Epithelial cell of esophagus (primary cell): Measurements from ENCODE around the gene EFHC1.

ENCODE experiments used
- DNase-seq: peaks from one replicate; pipeline ENCODE4 v3.0.0; 2010; ENCODE audit warnings: low read depth
- H3K4me3 ChIP-seq: 2 replicates; pipeline ENCODE4 v1.5.1; 2011; ENCODE audit warnings: mild to moderate bottlenecking, low read length, control low read depth
- TF ChIP-seq, protein P1 (sequence below): IDR thresholded peaks from 2 replicates; pipeline ENCODE4 v1.5.1; 2011; ENCODE audit warnings: low read depth, mild to moderate bottlenecking, low read length, control low read depth, inconsistent platforms; ENCODE audit not compliant: insufficient read depth; ENCODE audit errors: missing control alignments

The EFHC1 gene

DNA sequence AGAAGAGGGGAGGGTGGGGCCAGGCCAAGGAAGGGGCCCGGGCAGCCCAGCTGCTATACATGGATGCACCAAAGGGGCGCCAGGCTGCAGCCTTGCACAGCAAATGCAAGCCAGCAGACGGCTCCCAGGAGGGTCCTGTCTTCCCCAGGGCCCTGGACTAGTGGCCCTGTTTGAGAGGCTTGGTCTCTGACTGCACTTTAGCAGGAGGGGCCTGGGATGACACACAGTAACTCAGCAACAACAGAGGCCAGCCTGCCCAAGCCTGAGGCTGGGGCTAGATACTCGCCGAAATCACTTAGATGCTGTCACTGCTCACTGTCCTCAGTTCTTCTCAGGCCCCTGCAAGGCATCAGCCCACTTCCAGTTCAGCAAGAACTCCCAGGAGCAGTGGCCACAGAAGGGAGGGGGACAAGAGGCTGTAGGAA, 83.2 kb downstream of the EFHC1 start:
- TF ChIP-seq, protein P1, sequence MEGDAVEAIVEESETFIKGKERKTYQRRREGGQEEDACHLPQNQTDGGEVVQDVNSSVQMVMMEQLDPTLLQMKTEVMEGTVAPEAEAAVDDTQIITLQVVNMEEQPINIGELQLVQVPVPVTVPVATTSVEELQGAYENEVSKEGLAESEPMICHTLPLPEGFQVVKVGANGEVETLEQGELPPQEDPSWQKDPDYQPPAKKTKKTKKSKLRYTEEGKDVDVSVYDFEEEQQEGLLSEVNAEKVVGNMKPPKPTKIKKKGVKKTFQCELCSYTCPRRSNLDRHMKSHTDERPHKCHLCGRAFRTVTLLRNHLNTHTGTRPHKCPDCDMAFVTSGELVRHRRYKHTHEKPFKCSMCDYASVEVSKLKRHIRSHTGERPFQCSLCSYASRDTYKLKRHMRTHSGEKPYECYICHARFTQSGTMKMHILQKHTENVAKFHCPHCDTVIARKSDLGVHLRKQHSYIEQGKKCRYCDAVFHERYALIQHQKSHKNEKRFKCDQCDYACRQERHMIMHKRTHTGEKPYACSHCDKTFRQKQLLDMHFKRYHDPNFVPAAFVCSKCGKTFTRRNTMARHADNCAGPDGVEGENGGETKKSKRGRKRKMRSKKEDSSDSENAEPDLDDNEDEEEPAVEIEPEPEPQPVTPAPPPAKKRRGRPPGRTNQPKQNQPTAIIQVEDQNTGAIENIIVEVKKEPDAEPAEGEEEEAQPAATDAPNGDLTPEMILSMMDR = peak; percentile 20
- peak; percentile 75 for DNase-seq
- no peak overlapping the region for H3K4me3 ChIP-seq

GRCh38 chr6:52503851-52504781, 84.0 kb downstream of the EFHC1 start:
- TF ChIP-seq, protein P1 = no peak
- DNase-seq = peak; percentile 99
- H3K4me3 ChIP-seq = no peak overlapping the region

- DNase-seq = no peak
- TF ChIP-seq, protein P1 = no peak
- no peak overlapping the region for H3K4me3 ChIP-seq
These were observed 84.6 kb downstream of the EFHC1 start for GRCh38 chr6:52504782-52505136.

- no peak overlapping the region for H3K4me3 ChIP-seq
- TF ChIP-seq, protein P1 = no peak
- DNase-seq = no peak
These were observed 85.7 kb downstream of the EFHC1 start for GRCh38 chr6:52505726-52506409.

- no peak for DNase-seq
- TF ChIP-seq, protein P1 = no peak
- no peak overlapping the region for H3K4me3 ChIP-seq
These were observed 86.3 kb downstream of the EFHC1 start for GRCh38 chr6:52506476-52506875.

DNA sequence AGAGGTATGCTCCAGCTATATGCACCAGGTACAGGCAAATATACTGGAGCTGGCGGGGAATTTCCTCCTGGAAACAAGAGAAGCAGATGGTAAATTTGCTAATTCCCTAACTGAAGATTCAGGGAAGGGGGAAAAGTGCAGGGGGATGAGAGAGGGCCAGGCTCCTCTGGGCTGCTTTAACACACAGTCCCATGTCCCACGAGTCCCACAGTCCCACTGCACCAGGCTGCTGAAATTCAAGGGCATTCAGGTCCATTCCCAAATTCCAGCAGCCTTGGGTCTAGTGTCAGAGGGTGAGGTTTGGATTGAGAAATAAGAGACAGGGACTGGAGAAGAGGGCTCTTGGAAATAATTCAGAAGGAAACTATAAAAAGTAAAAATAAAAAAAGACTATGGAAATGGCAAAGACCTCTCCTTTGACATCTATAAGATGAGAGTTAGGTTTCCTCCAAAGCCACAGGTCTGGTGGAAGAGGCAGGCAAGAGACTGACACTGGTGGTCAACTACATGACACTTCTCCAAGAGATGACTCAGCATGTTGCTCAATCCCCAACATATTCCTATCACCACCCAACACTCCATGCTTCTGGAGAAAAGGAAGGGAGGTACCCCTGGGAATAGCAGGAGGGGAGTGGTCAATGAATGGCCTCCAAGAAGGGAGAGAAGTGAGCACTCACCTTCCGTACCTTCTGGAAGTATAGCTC, 87.6 kb downstream of the EFHC1 start:
- no peak overlapping the region for H3K4me3 ChIP-seq
- TF ChIP-seq, protein P1 = no peak
- peak; percentile 48 for DNase-seq
